K562 (cell line): Measurements from ENCODE around the gene DHRS3.

Experiments used
- CEBPB ChIP-seq: fragments of 450-650 bp; IDR thresholded peaks from 2 replicates; pipeline ENCODE4 v1.6.1; 2016; ENCODE audit warnings: missing genetic modification characterization, missing compliant biosample characterization
- CHD1 ChIP-seq: fragments of 200-600 bp; sonication (generic); IDR thresholded peaks from one replicate; pipeline ENCODE4 v1.6.1; 2012; ENCODE audit warnings: mild to moderate bottlenecking, moderate library complexity, low read length, inconsistent platforms
- CTCF ChIP-seq, 3 experiments: IDR thresholded peaks in 2 of 3; conservative IDR thresholded peaks in 1 of 3; 2 replicates each; pipeline ENCODE4 v1.5.1; 2011 to 2012; ENCODE audit warnings: low read length in 3 of 3, mild to moderate bottlenecking in 3 of 3, control low read depth in 2 of 3, improper control_type of control experiment in 1 of 3, inconsistent platforms in 1 of 3, low read depth in 1 of 3, mixed read lengths in 1 of 3, moderate library complexity in 1 of 3; ENCODE audit not compliant: insufficient read depth in 2 of 3
- ELK1 ChIP-seq: sonication (generic); formaldehyde crosslinking; IDR thresholded peaks from 2 replicates; pipeline ENCODE4 v1.8.1; 2022; ENCODE audit warnings: missing genetic modification reagents
- EZH2 ChIP-seq: IDR thresholded peaks from 2 replicates; pipeline ENCODE4 v1.6.1; 2012; ENCODE audit warnings: low read depth, mild to moderate bottlenecking, inconsistent platforms, low read length, borderline replicate concordance
- FOXJ3 ChIP-seq: sonication (generic); formaldehyde crosslinking; IDR thresholded peaks from 2 replicates; pipeline ENCODE4 v1.4.0; 2020; ENCODE audit warnings: mild to moderate bottlenecking, missing genetic modification reagents
- GABPA ChIP-seq: fragments of 200-800 bp; sonication (Bioruptor generic); conservative IDR thresholded peaks from 2 replicates; pipeline ENCODE4 v1.6.1; 2016; ENCODE audit warnings: low read depth, missing genetic modification characterization, missing compliant biosample characterization
- GABPB1 ChIP-seq: sonication (generic); formaldehyde crosslinking; IDR thresholded peaks from 2 replicates; pipeline ENCODE4 v1.8.0; 2022; ENCODE audit warnings: mild to moderate bottlenecking, missing genetic modification reagents
- SIX5 ChIP-seq, 2 experiments: IDR thresholded peaks; 2 replicates each; pipeline ENCODE4 v1.6.1; 2011; ENCODE audit warnings: low read length in 2 of 2, borderline replicate concordance in 1 of 2, low read depth in 1 of 2, mild to moderate bottlenecking in 1 of 2, moderate library complexity in 1 of 2; ENCODE audit not compliant: insufficient read depth in 1 of 2
- SMAD4 ChIP-seq: fragments of 250-450 bp; sonication (Bioruptor Pico); conservative IDR thresholded peaks from 2 replicates; pipeline ENCODE4 v1.8.0; 2021; ENCODE audit warnings: inconsistent platforms, mild to moderate bottlenecking, moderate library complexity
- ZFX ChIP-seq: sonication (generic); formaldehyde crosslinking; IDR thresholded peaks from 2 replicates; pipeline ENCODE4 v1.8.0; 2022; ENCODE audit warnings: mild to moderate bottlenecking, missing genetic modification reagents, moderate library complexity
- ZNF3 ChIP-seq: fragments of 250-450 bp; sonication (Bioruptor Pico); IDR thresholded peaks from 2 replicates; pipeline ENCODE4 v1.5.0; 2021; ENCODE audit warnings: mild to moderate bottlenecking, moderate library complexity

GRCh38 chr1:12527564-12527963 lies 90.4 kb downstream of the DHRS3 start:
- TF ChIP-seq ZFX (CRISPR knock-in tag) (no peak), ELK1 (CRISPR knock-in tag) (no peak), CTCF (IDR thresholded peaks at IDR 0.05 in 2 of 3, conservative IDR thresholded peaks at IDR 0.05 in 1 of 3; ENCODE audit: insufficient read depth in 2 of 3, low read depth in 1 of 3, low read length in 3 of 3) (no peak), CHD1 (no peak), ZNF3 (CRISPR knock-in tag) (no peak), SIX5 (IDR thresholded peaks at IDR 0.05; ENCODE audit: borderline replicate concordance in 1 of 2, insufficient read depth in 1 of 2, low read depth in 1 of 2, low read length in 2 of 2) (no peak), CEBPB (tag) (no peak), SMAD4 (CRISPR knock-in tag) (no peak), EZH2 (no peak), FOXJ3 (no peak), GABPA (tag) (no peak), GABPB1 (CRISPR knock-in tag) (no peak)
